Testis (tissue), 3 donors: ENCODE results near the gene AHCYL2. TPM values are rescaled to one million over a fixed set of nuclear protein-coding genes. Genes with fewer than 3 reads are reported as not detected.
"Not testable (repeated sequence)": the region's sequence is repeated elsewhere in the genome, so short reads cannot be mapped to it uniquely, and the experiment has no call there.

ENCODE experiments used
- DNase-seq: peaks from one replicate; pipeline ENCODE4 v3.0.0-alpha.2; 2019
- H3K27ac ChIP-seq, 2 donors: fragments of 200-600 bp; sonication (generic); one replicate each; pipeline ENCODE4 v1.5.1; 2019
- H3K27me3 ChIP-seq: fragments of 200-600 bp; sonication (generic); one replicate; pipeline ENCODE4 v1.5.1; 2019
- H3K36me3 ChIP-seq: fragments of 200-600 bp; sonication (generic); one replicate; pipeline ENCODE4 v1.5.1; 2017; ENCODE audit warnings: low read depth; ENCODE audit errors: missing control alignments
- H3K4me1 ChIP-seq: fragments of 200-600 bp; sonication (generic); one replicate; pipeline ENCODE4 v1.5.1; 2019
- H3K4me3 ChIP-seq, 2 donors: fragments of 200-600 bp; sonication (generic); one replicate each; pipeline ENCODE4 v1.5.1; 2017 to 2019
- H3K9me3 ChIP-seq: fragments of 200-600 bp; sonication (generic); one replicate; pipeline ENCODE4 v1.5.1; 2017
- CTCF ChIP-seq, 3 experiments: fragments of 450-650 bp in 2 of 3; fragments of 200-600 bp in 1 of 3; sonication (generic) in 1 of 3; IDR thresholded peaks; one replicate each; pipeline ENCODE4 v1.5.1; 2016 to 2019; ENCODE audit warnings: antibody characterized with exemption in 3 of 3, mild to moderate bottlenecking in 2 of 3, moderate library complexity in 1 of 3
- POLR2A ChIP-seq: fragments of 450-650 bp; IDR thresholded peaks from one replicate; pipeline ENCODE4 v1.6.1; 2017; ENCODE audit warnings: antibody characterized with exemption, mild to moderate bottlenecking, moderate library complexity
- WGBS, 2 donors: methylation state at CpG; one replicate each; pipeline ENCODE4 v1.1.5; 2018; 5-methylcytosine and 5-hydroxymethylcytosine counted together
- intact Hi-C: fragments of 100-400 bp; cut with DNase I; formaldehyde crosslinking; loops from one replicate; pipeline ENCODE4 v1.15.1; 2023; ENCODE audit warnings: low total_unique reads
- polyA plus RNA-seq: library from polyadenylated mRNA; stranded (reverse); fragments of 350-450 nt; fragmentation: Illumina TruSeq; extraction: RNeasy Lipid Tissue Mini Kit (QIAGEN cat#74804); gene quantifications from one replicate; pipeline ENCODE4 v1.2.3, GENCODE V29; 2014; ENCODE audit warnings: low read depth, low replicate concordance; ENCODE audit not compliant: insufficient read depth
- total RNA-seq, 2 donors: library from RNA; depleted of rRNA; stranded (reverse); fragments of >200 nt; gene quantifications; one replicate each; pipeline ENCODE4 v1.2.3, GENCODE V29; 2016

Gene AHCYL2
- total and polyA plus RNA-seq, 3 donors from 2014 or later: 26.4 to 61.3 (median 46.1) TPM

GRCh38 chr7:129367349-129367699, 142.5 kb downstream of the AHCYL2 start:
- no peak for DNase-seq
- intact Hi-C loops: loop anchor here (5.0 kb wide), 1 partner anchor 105 kb away; no protein-coding TSS in a partner anchor
- Histone ChIP-seq H3K36me3 (no peaks in the 10 kb centered on the region), H3K4me3 (no peak overlapping the region), H3K9me3 (no peaks in the 10 kb centered on the region), H3K27me3 (no peaks in the 10 kb centered on the region), H3K4me1 (peaks cover 5% of the 10 kb centered on the region), H3K27ac (no peak overlapping the region)
- TF ChIP-seq POLR2A (no peak), CTCF (IDR thresholded peaks at IDR 0.05) (no peak)
- 58 to 77% methylated on average over 1 of the region's 1 CpG for WGBS, 2 donors

- Histone ChIP-seq H3K27me3 (no peaks in the 10 kb centered on the region), H3K9me3 (no peaks in the 10 kb centered on the region), H3K4me1 (peaks cover 5% of the 10 kb centered on the region), H3K4me3 (no peak overlapping the region), H3K27ac (no peak overlapping the region), H3K36me3 (no peaks in the 10 kb centered on the region)
- intact Hi-C loops: loop anchor here (5.0 kb wide), 1 partner anchor 104 kb away; no protein-coding TSS in a partner anchor
- no peak for TF ChIP-seq POLR2A
- TF ChIP-seq CTCF (IDR thresholded peaks at IDR 0.05): peak; percentile 59 to 81 (median 61)
- 41 to 44% methylated on average over 8 to 11 of the region's 11 CpGs for WGBS, 2 donors
- peak; percentile 86 for DNase-seq
Observed at GRCh38 chr7:129367700-129368388, 143.0 kb downstream of the AHCYL2 start.

GRCh38 chr7:129368389-129368986, 143.7 kb downstream of the AHCYL2 start:
- 73 to 74% methylated on average over 7 of the region's 7 CpGs for WGBS, 2 donors
- peaks cover 5% of the 10 kb centered on the region for H3K4me1 ChIP-seq
- no peak for DNase-seq
- no peak overlapping the region for H3K4me3 ChIP-seq
- H3K27ac ChIP-seq: no peak overlapping the region
- H3K27me3 ChIP-seq: no peaks in the 10 kb centered on the region
- H3K9me3 ChIP-seq: no peaks in the 10 kb centered on the region
- no peak for TF ChIP-seq POLR2A
- TF ChIP-seq CTCF (IDR thresholded peaks at IDR 0.05): no peak
- intact Hi-C loops: loop anchor here (5.0 kb wide), 1 partner anchor 104 kb away; no protein-coding TSS in a partner anchor
- no peaks in the 10 kb centered on the region for H3K36me3 ChIP-seq

GRCh38 chr7:129369447-129369846, 144.6 kb downstream of the AHCYL2 start:
- not testable (repeated sequence) for H3K4me1 ChIP-seq, H3K4me3 ChIP-seq, H3K9me3 ChIP-seq, H3K36me3 ChIP-seq, H3K27ac ChIP-seq, DNase-seq, H3K27me3 ChIP-seq
- 91 to 95% methylated on average over 7 of the region's 7 CpGs for WGBS, 2 donors
- intact Hi-C loops: loop anchor here (5.0 kb wide), 1 partner anchor 103 kb away; no protein-coding TSS in a partner anchor

GRCh38 chr7:129370812-129371211, 146.0 kb downstream of the AHCYL2 start:
- TF ChIP-seq CTCF (IDR thresholded peaks at IDR 0.05): no peak
- no peak for TF ChIP-seq POLR2A
- no peaks in the 10 kb centered on the region for H3K27me3 ChIP-seq

More at GRCh38 chr7:129370812-129371211, 146.0 kb downstream of the AHCYL2 start:
- no peak overlapping the region for H3K27ac ChIP-seq
- 65 to 68% methylated on average over 5 of the region's 5 CpGs for WGBS, 2 donors
- no peak overlapping the region for H3K4me3 ChIP-seq
- no peak for DNase-seq
- intact Hi-C loops: no loop called here
- H3K36me3 ChIP-seq: no peaks in the 10 kb centered on the region
- H3K4me1 ChIP-seq: peaks cover 5% of the 10 kb centered on the region
- H3K9me3 ChIP-seq: no peaks in the 10 kb centered on the region
